ENCODE results near the gene ZNF329.

The ZNF329 gene

GRCh38 chr19:58157045-58157728 is 6.6 kb upstream of the ZNF329 start:
- no peak for DNase-seq (ENCODE audit: low read depth in 1 of 2, low spot score in 1 of 2)
- no peak overlapping the region for H3K27ac ChIP-seq (replicated peaks)
- no peak for TF ChIP-seq SPI1 (IDR thresholded peaks at IDR 0.05; ENCODE audit: borderline replicate concordance, low read depth)
- no peak for TF ChIP-seq REST (IDR thresholded peaks at IDR 0.05; ENCODE audit: insufficient replicate concordance, low read depth)
- no peak for TF ChIP-seq POLR2AphosphoS5 (IDR thresholded peaks at IDR 0.05; ENCODE audit: low read depth)
- TF ChIP-seq CTCF (IDR thresholded peaks at IDR 0.05; ENCODE audit: insufficient read depth, low read length), result no peak
- no peak overlapping the region for H3K4me3 ChIP-seq (replicated peaks; ENCODE audit: insufficient read depth, low read length)
- H3K27me3 ChIP-seq (ENCODE audit: insufficient read depth, poor library complexity, severe bottlenecking), result no peaks in the 10 kb centered on the region

GRCh38 chr19:58154679-58155648 is 4.4 kb upstream of the ZNF329 start:
- TF ChIP-seq GABPA (IDR thresholded peaks at IDR 0.05; ENCODE audit: low read depth) (peak; percentile 72), SPI1 (IDR thresholded peaks at IDR 0.05; ENCODE audit: borderline replicate concordance, low read depth) (peak; percentile 55; the same call in 1 of the 2 replicates), REST (IDR thresholded peaks at IDR 0.05; ENCODE audit: insufficient replicate concordance, low read depth) (no peak), CTCF (IDR thresholded peaks at IDR 0.05; ENCODE audit: insufficient read depth, low read length) (peak; percentile 75), POLR2AphosphoS5 (IDR thresholded peaks at IDR 0.05; ENCODE audit: low read depth) (peak; percentile 39; the same call in 1 of the 2 replicates)
- H3K27ac ChIP-seq (replicated peaks), result peak overlapping the region; percentile 78
- DNase-seq (ENCODE audit: low read depth in 1 of 2, low spot score in 1 of 2), result peak; percentile 81 to 95
- no peaks in the 10 kb centered on the region for H3K27me3 ChIP-seq (ENCODE audit: insufficient read depth, poor library complexity, severe bottlenecking)
- peak overlapping the region; percentile 93 for H3K4me3 ChIP-seq (replicated peaks; ENCODE audit: insufficient read depth, low read length)

- H3K27me3 ChIP-seq (ENCODE audit: insufficient read depth, poor library complexity, severe bottlenecking), result no peaks in the 10 kb centered on the region
- peak overlapping the region; percentile 78 for H3K27ac ChIP-seq (replicated peaks)
- peak overlapping the region; percentile 93 for H3K4me3 ChIP-seq (replicated peaks; ENCODE audit: insufficient read depth, low read length)
- peak in 1 of 2 experiments; percentile 20 for DNase-seq (ENCODE audit: low read depth in 1 of 2, low spot score in 1 of 2)
- TF ChIP-seq POLR2AphosphoS5 (IDR thresholded peaks at IDR 0.05; ENCODE audit: low read depth) (no peak), CTCF (IDR thresholded peaks at IDR 0.05; ENCODE audit: insufficient read depth, low read length) (no peak), SPI1 (IDR thresholded peaks at IDR 0.05; ENCODE audit: borderline replicate concordance, low read depth) (no peak), REST (IDR thresholded peaks at IDR 0.05; ENCODE audit: insufficient replicate concordance, low read depth) (no peak), GABPA (IDR thresholded peaks at IDR 0.05; ENCODE audit: low read depth) (no peak)
Observed at GRCh38 chr19:58154287-58154678, 3.7 kb upstream of the ZNF329 start.

Measured in HL-60 (cell line).